K562 (cell line): Measurements from ENCODE around the gene CELSR1. TPM values are rescaled to one million over a fixed set of nuclear protein-coding genes. Genes with fewer than 3 reads are reported as not detected.

Experiments used
- ARID3B ChIP-seq: fragments of 250-450 bp; sonication (Bioruptor Pico); IDR thresholded peaks from 2 replicates; pipeline ENCODE4 v1.4.0; 2020; ENCODE audit warnings: borderline replicate concordance
- ARNT ChIP-seq, 2 experiments: fragments of 450-650 bp; IDR thresholded peaks; 2 replicates each; pipeline ENCODE4 v1.6.1; 2016; ENCODE audit warnings: mild to moderate bottlenecking in 1 of 2
- ATF1 ChIP-seq, 2 experiments: fragments of 450-650 bp in 1 of 2; IDR thresholded peaks; 2 replicates each; pipeline ENCODE4 v1.6.1; 2016; ENCODE audit warnings: missing compliant biosample characterization in 1 of 2, missing genetic modification characterization in 1 of 2
- BRF2 ChIP-seq: IDR thresholded peaks from 3 replicates; pipeline ENCODE4 v1.6.1; 2011; ENCODE audit warnings: borderline replicate concordance, mild to moderate bottlenecking; ENCODE audit not compliant: insufficient read length, insufficient read depth
- CBFA2T2 ChIP-seq: fragments of 450-650 bp; conservative IDR thresholded peaks from 2 replicates; pipeline ENCODE4 v1.6.1; 2017; ENCODE audit warnings: mild to moderate bottlenecking
- CXXC5 ChIP-seq: fragments of 250-450 bp; sonication (Bioruptor Pico); IDR thresholded peaks from 2 replicates; pipeline ENCODE4 v1.8.0; 2022; ENCODE audit warnings: inconsistent platforms, mild to moderate bottlenecking, moderate library complexity
- DLX4 ChIP-seq: fragments of 250-450 bp; sonication (Bioruptor Pico); IDR thresholded peaks from 2 replicates; pipeline ENCODE4 v1.6.1; 2021; ENCODE audit warnings: mild to moderate bottlenecking
- FOXK2 ChIP-seq, 2 experiments: fragments of 450-650 bp; IDR thresholded peaks in 1 of 2; conservative IDR thresholded peaks in 1 of 2; 2 replicates each; pipeline ENCODE4 v1.6.1; 2016; ENCODE audit warnings: low read depth in 2 of 2, mild to moderate bottlenecking in 1 of 2
- FUS ChIP-seq: fragments of 200-400 bp; formaldehyde crosslinking; optimal IDR thresholded peaks from 2 replicates; pipeline ENCODE3; 2017; ENCODE audit warnings: low read depth, low read length
- GMEB1 ChIP-seq: fragments of 250-450 bp; sonication (Bioruptor Pico); IDR thresholded peaks from 2 replicates; pipeline ENCODE4 v1.4.0; 2020; ENCODE audit warnings: mild to moderate bottlenecking
- MCM3 ChIP-seq: fragments of 450-650 bp; IDR thresholded peaks from 2 replicates; pipeline ENCODE4 v1.6.1; 2016
- MEF2A ChIP-seq: IDR thresholded peaks from 2 replicates; pipeline ENCODE4 v1.6.1; 2011; ENCODE audit warnings: low read depth, mild to moderate bottlenecking, low read length, moderate library complexity; ENCODE audit not compliant: control insufficient read depth
- MYC ChIP-seq, 2 experiments: fragments of 250-450 bp in 1 of 2; sonication (Bioruptor Pico) in 1 of 2; IDR thresholded peaks; 2 replicates each; pipeline versions ENCODE4 v1.5.1 to v1.6.1; 2012 to 2021; ENCODE audit warnings: low read depth in 2 of 2, borderline replicate concordance in 1 of 2, improper control_type of control experiment in 1 of 2, low read length in 1 of 2, mild to moderate bottlenecking in 1 of 2, moderate library complexity in 1 of 2
- PHF8 ChIP-seq: fragments of 200-600 bp; sonication (generic); IDR thresholded peaks from 2 replicates; pipeline ENCODE4 v1.6.1; 2012; ENCODE audit warnings: mixed run types, mild to moderate bottlenecking, inconsistent platforms, low read length, moderate library complexity, borderline replicate concordance
- SAP30 ChIP-seq: fragments of 200-600 bp; sonication (generic); IDR thresholded peaks from 2 replicates; pipeline ENCODE4 v1.6.1; 2012; ENCODE audit warnings: borderline replicate concordance, low read depth, mild to moderate bottlenecking, moderate library complexity, low read length, control low read depth, inconsistent platforms; ENCODE audit not compliant: insufficient read depth, poor library complexity, severe bottlenecking
- THRAP3 ChIP-seq: fragments of 450-650 bp; IDR thresholded peaks from 2 replicates; pipeline ENCODE4 v1.6.1; 2016; ENCODE audit warnings: mild to moderate bottlenecking, inconsistent platforms, borderline replicate concordance
- ZBTB7A ChIP-seq: IDR thresholded peaks from 2 replicates; pipeline ENCODE4 v1.6.1; 2011; ENCODE audit warnings: low read depth, mild to moderate bottlenecking, low read length, moderate library complexity, borderline replicate concordance; ENCODE audit not compliant: control insufficient read depth
- ZNF232 ChIP-seq: sonication (generic); formaldehyde crosslinking; IDR thresholded peaks from 2 replicates; pipeline ENCODE4 v1.8.0; 2022; ENCODE audit warnings: mild to moderate bottlenecking, missing genetic modification reagents
- ZNF589 ChIP-seq: fragments of 200-800 bp; sonication (Bioruptor generic); IDR thresholded peaks from 2 replicates; pipeline ENCODE4 v1.6.1; 2016; ENCODE audit warnings: low read depth, missing genetic modification characterization, missing compliant biosample characterization
- ZNF644 ChIP-seq: fragments of 200-800 bp; sonication (Bioruptor generic); IDR thresholded peaks from 2 replicates; pipeline ENCODE4 v1.6.1; 2016; ENCODE audit warnings: low read depth, missing genetic modification characterization, missing compliant biosample characterization
- ZZZ3 ChIP-seq: fragments of 450-650 bp; IDR thresholded peaks from 2 replicates; pipeline ENCODE4 v1.6.1; 2016; ENCODE audit warnings: antibody characterized with exemption, mild to moderate bottlenecking, moderate library complexity
- polyA plus RNA-seq, 8 experiments: library from polyadenylated mRNA; depleted of rRNA in 4 of 8; stranded (reverse) in 5 of 8; unstranded in 3 of 8; fragments of >200 nt; fragmentation: Nextera tagmentation in 2 of 8; fragmentation: Illumina TruSeq in 1 of 8; extraction: Ambion mirVana in 2 of 8; extraction: Trizol in 1 of 8; gene quantifications; 2 replicates each; pipeline versions ENCODE4 v1.2.1 to v1.2.3, GENCODE V29; 2011 to 2014; ENCODE audit warnings: inconsistent platforms in 1 of 8, missing spikeins in 1 of 8
- total RNA-seq, 7 experiments: library from RNA; depleted of rRNA in 6 of 7; stranded (reverse); fragments of >200 nt in 6 of 7; fragmentation: Illumina TruSeq in 2 of 7; extraction: Trizol in 2 of 7; gene quantifications; 2 replicates each; pipeline versions ENCODE4 v1.2.1 to v1.2.3, GENCODE V29; 2011 to 2021; ENCODE audit warnings: low replicate concordance in 1 of 7

The CELSR1 gene
- total and polyA plus RNA-seq, 9 of the 15 experiments (the other 6 are each of a cell fraction or from before 2014, with no cell fraction given) = under 0.01 to 0.09 TPM; not detected in 7

GRCh38 chr22:46576556-46577367 is 39.3 kb upstream of the CELSR1 start (continued):
- no peak for TF ChIP-seq DLX4 (CRISPR knock-in tag)
- TF ChIP-seq MEF2A = no peak
- TF ChIP-seq ATF1 (CRISPR knock-in tag; IDR thresholded peaks at IDR 0.05) = no peak
- TF ChIP-seq ATF1 (tag; IDR thresholded peaks at IDR 0.05) = no peak
- 0 out of 2 replicates have a peak, but pooled peaks have one; percentile 34 for TF ChIP-seq CXXC5 (CRISPR knock-in tag)
- TF ChIP-seq MYC (IDR thresholded peaks at IDR 0.05; ENCODE audit: low read depth, low read length) = no peak
- no peak for TF ChIP-seq MYC (CRISPR knock-in tag; IDR thresholded peaks at IDR 0.05; ENCODE audit: borderline replicate concordance, low read depth)
- no peak for TF ChIP-seq MCM3
- TF ChIP-seq THRAP3 = no peak
- TF ChIP-seq ZZZ3 = no peak
- no peak for TF ChIP-seq ZNF232 (CRISPR knock-in tag)
- TF ChIP-seq SAP30 = no peak
- peak; percentile 49 for TF ChIP-seq GMEB1 (CRISPR knock-in tag)
- no peak for TF ChIP-seq FUS
- no peak for TF ChIP-seq ARNT (IDR thresholded peaks at IDR 0.05)
- TF ChIP-seq ZNF589 (CRISPR knock-in tag) = no peak
- peak; percentile 48; the same call in 1 of the 2 replicates for TF ChIP-seq PHF8
- TF ChIP-seq ZNF644 (tag) = peak; percentile 56; the same call in 1 of the 2 replicates
- no peak for TF ChIP-seq BRF2
- TF ChIP-seq ARID3B (CRISPR knock-in tag) = no peak
- TF ChIP-seq FOXK2 (conservative IDR thresholded peaks at IDR 0.05 in 1 of 2, IDR thresholded peaks at IDR 0.05 in 1 of 2; ENCODE audit: low read depth in 2 of 2) = no peak
- TF ChIP-seq ZBTB7A = peak; percentile 12; the same call in 1 of the 2 replicates
- TF ChIP-seq CBFA2T2 = no peak
